Kidney epithelial cell (primary cell): ENCODE results near the gene RAP1GAP2. TPM values are rescaled to one million over a fixed set of nuclear protein-coding genes. Genes with fewer than 3 reads are reported as not detected.

Source experiments
- DNase-seq: peaks from one replicate; pipeline ENCODE4 v3.0.0-alpha.2; 2010; ENCODE audit warnings: low read depth
- H3K27me3 ChIP-seq: 2 replicates; pipeline ENCODE4 v1.6.0; 2011; ENCODE audit warnings: low read length; ENCODE audit not compliant: control insufficient read depth, insufficient read depth
- H3K36me3 ChIP-seq: 2 replicates; pipeline ENCODE4 v1.5.1; 2011; ENCODE audit warnings: low read length; ENCODE audit not compliant: control insufficient read depth, insufficient read depth
- H3K4me3 ChIP-seq: 2 replicates; pipeline ENCODE4 v1.5.1; 2011; ENCODE audit warnings: low read depth, mild to moderate bottlenecking, control low read depth, low read length
- CTCF ChIP-seq: IDR thresholded peaks from 2 replicates; pipeline ENCODE4 v1.5.1; 2011; ENCODE audit warnings: mild to moderate bottlenecking, moderate library complexity, low read length, control low read depth, inconsistent platforms; ENCODE audit not compliant: insufficient read depth, poor library complexity, severe bottlenecking
- total RNA-seq: library from RNA; depleted of rRNA; stranded (reverse); fragments of >200 nt; gene quantifications from 2 replicates; pipeline ENCODE4 v1.2.3, GENCODE V29; 2015

The RAP1GAP2 gene
- total RNA-seq, 1 donor from 2014 or later, result 51.6 TPM

DNA sequence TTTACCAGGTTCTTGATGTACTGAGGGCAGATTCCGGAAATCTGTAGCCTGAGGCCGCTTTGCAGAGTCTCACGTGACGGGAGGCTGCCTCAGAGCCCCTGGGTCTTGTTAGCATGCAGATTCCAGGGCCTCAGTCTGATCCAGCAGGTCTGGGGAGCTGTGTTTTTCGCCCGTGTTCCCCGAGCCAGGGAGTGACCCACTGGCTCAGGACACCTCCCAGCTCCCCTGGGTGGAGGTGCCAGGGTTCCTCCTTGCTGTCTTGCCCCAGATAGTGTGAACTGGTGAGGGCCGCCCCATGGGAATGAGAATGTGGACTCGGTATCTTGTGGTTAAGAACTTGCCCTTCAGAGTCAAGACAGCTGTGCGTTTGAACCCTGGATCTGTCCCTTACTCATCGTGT is 168.6 kb downstream of the RAP1GAP2 start:
- H3K27me3 ChIP-seq, result no peaks in the 10 kb centered on the region
- H3K4me3 ChIP-seq, result no peak overlapping the region
- no peak for DNase-seq
- no peak for TF ChIP-seq CTCF
- H3K36me3 ChIP-seq, result no peaks in the 10 kb centered on the region

GRCh38 chr17:2965621-2966595 is 169.7 kb downstream of the RAP1GAP2 start:
- no peak for DNase-seq
- H3K36me3 ChIP-seq, result no peaks in the 10 kb centered on the region

GRCh38 chr17:2967515-2967914 is 171.3 kb downstream of the RAP1GAP2 start:
- H3K27me3 ChIP-seq, result no peaks in the 10 kb centered on the region
- TF ChIP-seq CTCF, result no peak
- H3K4me3 ChIP-seq, result no peak overlapping the region
- DNase-seq, result no peak
- no peaks in the 10 kb centered on the region for H3K36me3 ChIP-seq

More at GRCh38 chr17:2965621-2966595, 169.7 kb downstream of the RAP1GAP2 start:
- Histone ChIP-seq H3K4me3 (no peak overlapping the region), H3K27me3 (no peaks in the 10 kb centered on the region)
- TF ChIP-seq CTCF, result no peak

- Histone ChIP-seq H3K4me3 (no peak overlapping the region), H3K27me3 (no peaks in the 10 kb centered on the region), H3K36me3 (no peaks in the 10 kb centered on the region)
- TF ChIP-seq CTCF, result no peak
- no peak for DNase-seq
These were observed 175.6 kb downstream of the RAP1GAP2 start for GRCh38 chr17:2971851-2972250.

DNA sequence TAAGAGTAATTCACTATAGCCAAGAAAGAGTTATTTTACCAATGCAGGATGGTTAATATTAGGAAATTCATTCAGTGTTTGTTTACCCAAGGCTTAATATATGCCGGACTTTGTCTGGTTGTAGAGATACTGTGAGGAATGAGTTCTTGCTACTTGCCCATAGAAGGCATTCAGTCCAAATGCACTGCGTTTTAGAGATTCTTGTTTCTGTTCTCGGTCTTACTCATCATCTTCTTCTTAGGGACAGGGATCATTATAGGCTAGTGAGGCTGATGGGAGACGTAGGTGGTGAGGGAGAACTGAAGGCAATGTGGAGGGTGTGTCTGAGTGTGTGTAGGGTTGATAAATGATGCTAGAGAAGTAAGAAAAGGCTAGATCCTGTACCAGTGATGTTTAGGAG is 176.5 kb downstream of the RAP1GAP2 start:
- Histone ChIP-seq H3K27me3 (no peaks in the 10 kb centered on the region), H3K4me3 (no peak overlapping the region), H3K36me3 (no peaks in the 10 kb centered on the region)
- no peak for TF ChIP-seq CTCF
- no peak for DNase-seq

DNA sequence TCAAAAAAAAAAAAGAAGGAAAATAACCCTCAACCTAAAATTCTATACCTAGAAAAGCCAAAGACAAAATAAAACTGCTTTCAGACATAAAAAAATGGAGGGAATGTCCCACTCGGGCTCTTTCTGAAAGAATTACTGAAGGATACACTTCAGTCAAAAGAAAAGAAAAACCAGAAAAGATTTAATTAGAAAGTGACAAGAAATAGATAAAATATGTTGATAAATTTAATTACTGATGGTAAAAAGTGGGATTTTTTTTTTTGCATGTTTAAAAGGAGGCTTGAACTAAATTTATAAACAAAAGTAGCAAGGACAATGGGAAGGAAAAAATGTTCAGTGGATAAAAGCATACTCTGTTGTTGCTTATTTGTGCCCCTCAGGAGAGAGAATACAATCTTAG is 178.1 kb downstream of the RAP1GAP2 start:
- Histone ChIP-seq H3K36me3 (no peaks in the 10 kb centered on the region), H3K27me3 (no peaks in the 10 kb centered on the region), H3K4me3 (no peak overlapping the region)
- DNase-seq, result no peak
- no peak for TF ChIP-seq CTCF
